NCI-H146 treated with DMSO at 0.1 percent for 48 hours (cell line): ENCODE data around the gene CCDC78.

Experiments used
- DNase-seq: peaks from one replicate; lab custom pipeline; 2025; ENCODE audit not compliant: unreplicated experiment; lab: John Stamatoyannopoulos, UW

Gene CCDC78

DNA sequence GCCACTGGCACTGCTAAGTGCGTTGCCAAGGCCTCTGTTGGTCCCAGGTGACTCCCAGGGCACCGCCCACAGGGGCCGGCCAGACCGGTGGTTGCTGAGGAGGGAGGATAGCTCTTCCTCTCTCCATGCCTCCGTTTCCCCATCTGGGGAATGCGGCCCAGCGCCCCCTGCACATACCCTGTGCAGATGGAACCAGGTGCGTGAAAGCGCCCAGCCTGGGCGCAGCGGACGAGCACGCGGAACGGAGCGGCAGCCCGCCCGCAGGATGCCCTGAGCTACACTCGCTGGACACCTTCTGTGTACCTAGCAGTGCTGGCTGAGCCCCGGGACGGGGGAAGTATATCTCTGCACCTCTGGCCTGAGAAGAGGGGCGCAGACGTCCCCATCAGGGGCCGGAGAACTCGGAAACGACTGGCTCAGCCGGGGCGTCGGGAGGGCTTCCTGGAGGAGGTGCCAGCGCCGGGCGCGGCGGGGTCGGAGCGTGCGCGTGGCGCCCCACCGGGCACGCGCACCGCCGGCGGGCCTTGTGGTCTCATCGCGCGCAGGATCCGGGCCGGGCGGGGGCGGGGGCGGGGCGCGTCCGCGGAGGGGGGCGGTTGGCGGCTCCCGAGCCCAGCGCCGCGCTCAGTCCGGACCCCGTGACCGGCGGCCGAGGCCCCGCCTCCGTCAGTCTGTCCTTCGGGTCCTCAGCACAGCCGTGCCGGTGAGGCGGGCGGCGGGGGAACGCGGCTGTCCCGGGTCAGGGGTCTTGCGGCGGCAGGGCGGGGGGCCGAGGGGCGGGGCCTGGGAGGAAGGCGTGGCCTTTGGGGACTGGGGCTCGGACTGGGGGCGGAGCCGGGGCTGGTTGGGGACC lies at the start of gene CCDC78, which contains the start of gene HAGHL:
Gene CCDC78, minus strand, starts transcription at position 6 of the 853 bp plus-strand sequence. CDS start 76 bp downstream, outside the sequence.
Gene HAGHL, plus strand, starts transcription at position 669 of the 853 bp plus-strand sequence. CDS start 404 bp downstream, outside the sequence.
- DNase-seq: peak; percentile 16

DNA sequence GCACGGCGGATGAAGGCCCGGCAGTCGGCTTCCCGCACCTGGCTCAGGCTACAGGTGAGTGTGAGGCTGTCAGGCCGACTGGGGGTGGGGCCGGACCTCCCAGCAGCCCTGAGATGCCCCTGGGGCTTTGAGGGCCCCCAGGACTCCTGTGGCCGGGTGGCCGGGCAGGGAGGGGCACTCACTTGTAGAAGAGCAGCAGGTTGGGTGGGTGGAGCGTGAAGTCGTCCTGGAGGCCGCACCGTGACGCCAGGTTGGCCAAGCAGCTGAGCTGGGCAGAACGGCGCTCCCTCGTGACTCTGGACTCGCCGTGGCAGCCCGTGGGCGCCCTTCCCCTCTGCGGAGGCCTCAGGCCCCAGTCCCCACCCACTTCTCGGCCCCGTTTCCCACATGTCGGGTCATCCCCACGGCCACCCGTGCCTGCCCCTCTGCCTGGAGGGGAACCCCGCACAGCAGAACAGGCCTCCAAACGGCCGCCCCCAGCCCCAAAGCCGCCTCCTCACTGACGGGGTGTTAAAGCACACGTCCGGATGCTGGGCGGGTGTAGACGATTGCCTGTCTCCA lies 49.1 kb upstream of the CCDC78 start:
- peak; percentile 18 for DNase-seq

- no peak for DNase-seq
These were observed 48.1 kb upstream of the CCDC78 start for GRCh38 chr16:774086-775001.

- peak; percentile 23 for DNase-seq
These were observed 46.7 kb upstream of the CCDC78 start for GRCh38 chr16:772959-773358.

DNA sequence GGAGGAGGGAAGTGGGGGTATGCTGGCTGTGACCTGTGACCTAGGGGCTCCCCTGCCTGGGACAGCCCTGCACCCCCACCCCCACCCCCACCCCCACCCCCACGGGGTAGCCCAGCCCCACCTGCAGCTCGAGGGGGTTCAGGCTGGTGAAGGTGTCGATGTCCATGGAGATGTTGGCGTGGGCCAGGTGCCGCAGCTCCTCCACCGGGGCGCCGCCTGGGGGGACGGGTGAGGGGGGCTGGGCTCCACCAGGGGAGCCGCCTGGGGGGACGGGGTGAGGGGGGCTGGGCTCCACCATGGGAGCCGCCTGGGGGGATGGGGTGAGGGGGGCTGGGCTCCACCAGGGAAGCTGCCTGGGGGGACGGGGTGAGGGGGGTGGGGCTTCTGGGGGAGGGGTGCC lies 44.2 kb upstream of the CCDC78 start:
- DNase-seq: no peak

DNA sequence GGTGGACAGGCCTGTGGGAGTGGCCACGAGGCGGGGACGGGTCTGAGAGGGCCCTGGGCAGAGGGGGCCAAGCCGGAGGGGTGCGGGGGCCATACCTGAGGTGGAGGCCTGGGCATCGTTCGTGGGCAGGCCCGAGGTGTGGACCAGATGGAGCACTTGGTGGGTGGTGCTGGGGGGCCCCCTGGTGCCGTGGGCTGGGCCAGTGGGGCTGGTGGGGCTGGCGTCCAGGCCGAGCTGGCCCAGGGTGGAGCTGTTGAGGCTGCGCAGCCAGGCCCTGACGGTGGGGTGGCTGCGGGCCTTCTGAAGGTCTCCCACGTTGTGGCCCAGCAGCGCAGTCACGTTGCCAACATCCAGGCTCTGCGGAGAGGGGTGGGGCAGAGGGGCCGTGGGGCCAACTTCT lies 43.7 kb upstream of the CCDC78 start:
- no peak for DNase-seq

GRCh38 chr16:769184-769784 lies 43.0 kb upstream of the CCDC78 start:
- DNase-seq: no peak

DNA sequence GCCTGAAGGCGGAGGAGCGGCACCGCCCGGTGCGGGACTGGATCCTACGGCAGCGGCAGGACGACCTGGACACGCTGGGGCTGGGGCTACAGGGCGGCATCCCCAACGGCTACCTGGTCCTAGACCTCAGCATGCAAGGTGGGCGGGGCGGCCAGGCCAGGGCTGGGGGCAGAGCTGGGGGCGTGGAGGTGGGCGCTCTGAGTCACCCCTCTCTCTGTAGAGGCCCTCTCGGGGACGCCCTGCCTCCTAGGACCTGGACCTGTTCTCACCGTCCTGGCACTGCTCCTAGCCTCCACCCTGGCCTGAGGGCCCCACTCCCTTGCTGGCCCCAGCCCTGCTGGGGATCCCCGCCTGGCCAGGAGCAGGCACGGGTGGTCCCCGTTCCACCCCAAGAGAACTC lies 42.2 kb upstream of the CCDC78 start:
- no peak for DNase-seq

GRCh38 chr16:767743-768235 lies 41.5 kb upstream of the CCDC78 start:
- no peak for DNase-seq

DNA sequence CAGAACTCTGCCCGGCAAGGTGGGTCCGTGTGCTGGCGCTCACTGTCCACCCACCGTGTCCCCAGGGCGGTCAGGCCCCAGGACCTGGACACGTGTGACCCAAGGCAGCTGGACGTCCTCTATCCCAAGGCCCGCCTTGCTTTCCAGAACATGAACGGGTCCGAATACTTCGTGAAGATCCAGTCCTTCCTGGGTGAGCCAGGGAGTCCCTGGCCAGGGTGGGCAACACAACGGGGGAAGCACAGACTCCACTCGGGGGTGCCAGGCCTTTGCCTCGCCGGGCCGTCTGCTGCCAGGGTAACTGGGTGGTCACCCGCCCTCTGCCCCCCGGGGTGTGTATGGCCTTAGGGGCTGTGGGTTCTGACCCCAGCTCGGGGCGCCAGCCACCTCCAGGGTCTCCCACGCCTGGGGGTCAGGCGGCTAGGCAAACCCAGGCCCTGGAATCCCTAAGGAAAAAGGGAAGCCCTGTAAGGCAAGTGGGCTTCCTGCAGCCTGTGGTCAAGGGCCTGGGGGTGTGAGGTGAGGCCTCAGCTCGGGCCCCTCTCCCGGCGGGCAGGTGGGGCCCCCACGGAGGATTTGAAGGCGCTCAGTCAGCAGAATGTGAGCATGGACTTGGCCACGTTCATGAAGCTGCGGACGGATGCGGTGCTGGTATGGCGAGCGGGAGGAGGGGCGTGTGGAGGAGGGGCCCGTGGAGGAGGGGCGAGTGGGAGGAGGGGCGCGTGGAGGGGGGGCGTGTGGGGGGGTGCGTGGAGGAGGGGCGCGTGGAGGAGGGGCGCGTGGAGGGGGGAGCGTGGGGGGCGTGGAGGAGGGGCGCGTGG lies 40.8 kb upstream of the CCDC78 start:
- no peak for DNase-seq

DNA sequence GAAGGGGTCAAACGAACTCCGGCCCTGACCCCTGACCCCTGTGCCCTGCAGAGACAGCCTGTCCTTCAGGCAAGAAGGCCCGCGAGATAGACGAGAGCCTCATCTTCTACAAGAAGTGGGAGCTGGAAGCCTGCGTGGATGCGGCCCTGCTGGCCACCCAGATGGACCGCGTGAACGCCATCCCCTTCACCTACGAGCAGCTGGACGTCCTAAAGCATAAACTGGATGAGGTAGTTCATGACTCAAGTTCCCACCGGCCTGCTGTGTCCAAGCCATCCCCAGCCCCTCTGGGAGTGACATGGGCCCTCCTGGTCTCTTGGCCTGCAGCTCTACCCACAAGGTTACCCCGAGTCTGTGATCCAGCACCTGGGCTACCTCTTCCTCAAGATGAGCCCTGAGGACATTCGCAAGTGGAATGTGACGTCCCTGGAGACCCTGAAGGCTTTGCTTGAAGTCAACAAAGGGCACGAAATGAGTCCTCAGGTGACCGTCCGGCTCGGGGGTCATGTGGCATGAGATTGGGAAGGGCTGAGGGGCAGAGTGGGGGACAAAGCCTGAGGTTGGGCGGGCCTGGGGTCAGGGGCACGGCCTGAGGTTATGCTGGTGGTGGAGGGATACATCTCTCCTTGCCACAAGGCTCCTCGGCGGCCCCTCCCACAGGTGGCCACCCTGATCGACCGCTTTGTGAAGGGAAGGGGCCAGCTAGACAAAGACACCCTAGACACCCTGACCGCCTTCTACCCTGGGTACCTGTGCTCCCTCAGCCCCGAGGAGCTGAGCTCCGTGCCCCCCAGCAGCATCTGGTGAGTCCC lies 40.0 kb upstream of the CCDC78 start:
- no peak for DNase-seq

DNA sequence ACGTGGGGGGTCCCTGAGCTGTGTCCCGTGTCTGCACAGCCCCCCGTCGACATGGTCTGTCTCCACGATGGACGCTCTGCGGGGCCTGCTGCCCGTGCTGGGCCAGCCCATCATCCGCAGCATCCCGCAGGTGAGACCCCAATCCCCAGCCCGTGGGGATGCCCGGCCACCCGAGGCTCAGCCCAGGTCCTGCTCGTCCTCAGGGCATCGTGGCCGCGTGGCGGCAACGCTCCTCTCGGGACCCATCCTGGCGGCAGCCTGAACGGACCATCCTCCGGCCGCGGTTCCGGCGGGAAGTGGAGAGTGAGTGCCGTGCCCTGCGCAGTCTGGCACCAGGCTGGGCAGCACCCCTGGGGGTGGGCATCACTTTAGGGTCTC lies 39.2 kb upstream of the CCDC78 start:
- DNase-seq: no peak

DNA sequence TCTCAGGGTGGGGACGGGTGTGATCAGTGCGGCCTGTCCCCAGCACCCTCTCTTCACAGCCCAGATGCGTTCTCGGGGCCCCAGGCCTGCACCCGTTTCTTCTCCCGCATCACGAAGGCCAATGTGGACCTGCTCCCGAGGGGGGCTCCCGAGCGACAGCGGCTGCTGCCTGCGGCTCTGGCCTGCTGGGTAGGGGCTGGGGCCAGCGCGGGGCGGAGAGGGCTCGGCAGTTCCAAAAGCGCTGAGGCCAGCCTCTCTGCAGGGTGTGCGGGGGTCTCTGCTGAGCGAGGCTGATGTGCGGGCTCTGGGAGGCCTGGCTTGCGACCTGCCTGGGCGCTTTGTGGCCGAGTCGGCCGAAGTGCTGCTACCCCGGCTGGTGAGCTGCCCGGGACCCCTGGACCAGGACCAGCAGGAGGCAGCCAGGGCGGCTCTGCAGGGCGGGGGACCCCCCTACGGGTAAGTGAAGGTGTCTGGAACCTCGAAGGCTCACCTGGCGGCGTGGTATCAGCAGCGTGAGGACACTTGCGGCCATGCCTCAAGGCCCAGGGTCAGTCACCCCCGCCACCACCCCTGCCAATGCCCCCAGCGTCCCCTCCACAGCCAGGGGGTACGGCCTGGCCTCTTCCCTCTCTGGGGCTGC lies 38.7 kb upstream of the CCDC78 start:
- no peak for DNase-seq

DNA sequence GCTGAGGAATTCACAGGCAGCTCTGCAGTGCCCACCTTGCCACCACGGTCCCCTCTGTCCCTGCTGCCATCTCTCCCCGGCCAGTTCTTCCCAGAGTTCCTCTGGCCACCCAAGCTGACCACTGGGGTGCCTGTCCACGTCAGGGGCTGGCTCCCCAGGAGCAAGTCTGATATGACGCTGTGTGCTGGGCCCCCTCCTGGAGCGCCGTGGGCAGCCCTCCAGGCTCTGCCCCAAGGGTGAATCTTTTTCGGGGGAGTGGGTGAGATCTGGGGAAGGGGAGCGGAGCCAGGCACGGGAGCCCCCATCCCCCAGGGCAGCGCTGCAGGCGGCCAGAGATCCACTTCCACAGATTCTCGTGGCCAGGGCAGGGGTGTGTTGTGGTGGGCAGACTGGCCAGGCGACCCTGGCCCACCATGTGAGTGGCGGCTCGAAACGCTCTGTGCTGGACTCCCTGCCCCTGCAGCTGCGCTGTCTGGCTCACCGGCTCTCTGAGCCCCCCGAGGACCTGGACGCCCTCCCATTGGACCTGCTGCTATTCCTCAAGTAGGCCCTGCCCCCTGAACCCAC lies 38.0 kb upstream of the CCDC78 start:
- DNase-seq: no peak

- DNase-seq: no peak
These were observed 37.3 kb upstream of the CCDC78 start for GRCh38 chr16:763369-764183.

DNA sequence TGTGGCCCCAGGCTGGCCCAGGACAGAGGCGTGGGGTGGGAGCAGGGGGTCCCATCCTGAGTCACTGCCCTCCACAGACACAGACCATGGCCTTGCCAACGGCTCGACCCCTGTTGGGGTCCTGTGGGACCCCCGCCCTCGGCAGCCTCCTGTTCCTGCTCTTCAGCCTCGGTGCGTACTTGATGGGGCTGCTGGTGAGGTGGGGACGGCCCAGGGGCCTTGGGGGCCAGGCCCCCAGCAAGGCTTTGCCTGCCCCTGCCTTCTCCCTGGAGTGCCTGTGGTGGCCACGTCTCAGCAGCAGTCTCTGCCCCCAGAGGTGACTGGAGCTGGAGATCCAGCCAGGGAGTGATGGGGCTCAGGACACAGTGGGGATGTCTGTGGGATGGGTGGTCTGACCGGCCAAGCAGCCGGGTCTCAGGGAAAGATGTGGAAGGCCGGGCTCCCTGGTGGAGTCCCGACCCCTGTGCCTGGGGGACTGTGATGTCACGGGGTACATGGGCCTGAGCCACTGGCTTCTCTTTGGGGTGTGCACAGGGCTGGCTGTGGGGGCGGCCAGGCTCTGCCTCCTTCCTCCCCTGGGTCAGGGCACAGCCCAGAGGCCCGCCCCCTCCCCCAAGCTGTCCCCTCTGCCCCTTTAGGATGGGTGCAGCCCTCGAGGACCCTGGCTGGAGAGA lies 36.5 kb upstream of the CCDC78 start:
- DNase-seq: no peak
